ENCODE data around the gene SRM.
"Not testable (repeated sequence)": the region's sequence is repeated elsewhere in the genome, so short reads cannot be mapped to it uniquely, and the experiment has no call there.

Gene SRM

GRCh38 chr1:11063937-11064537 is 4.2 kb upstream of the SRM start:
- DNase-seq, result peak; percentile 70

GRCh38 chr1:11062965-11063401 is 3.2 kb upstream of the SRM start:
- peak; percentile 39 for DNase-seq

- DNase-seq, result peak; percentile 23
Measured at GRCh38 chr1:11061652-11062365, 2.0 kb upstream of the SRM start.

GRCh38 chr1:11059155-11059967 is 457 bp downstream of the SRM start:
- DNase-seq, result peak; percentile 61

DNA sequence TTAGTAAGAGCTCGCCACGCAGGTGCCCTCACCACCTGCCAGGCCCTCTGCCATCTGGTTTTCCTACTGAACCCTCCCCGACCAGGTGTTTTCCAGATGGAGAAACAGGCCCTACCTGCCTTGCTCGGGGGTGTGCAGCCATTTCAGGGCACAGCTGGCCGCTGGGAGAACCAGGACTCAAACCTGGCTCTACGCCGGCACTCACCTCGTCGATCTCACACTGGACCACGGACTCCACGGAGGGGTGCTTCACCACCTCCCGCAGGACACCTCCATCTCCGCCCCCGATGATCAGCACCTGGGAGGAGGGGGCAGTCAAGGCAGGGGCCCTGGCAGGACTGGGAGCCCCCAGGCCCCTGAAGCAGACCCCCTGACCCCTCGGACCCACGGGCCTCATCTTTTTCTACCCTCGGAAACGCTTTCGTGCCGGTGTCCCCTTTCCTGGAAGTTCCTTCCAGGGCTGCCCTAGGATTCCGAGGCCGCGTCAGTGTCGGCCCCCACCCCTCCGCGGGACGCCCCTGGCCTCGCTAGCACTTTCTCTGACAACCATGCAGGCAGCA is 1.1 kb downstream of the SRM start:
- DNase-seq, result no peak

DNA sequence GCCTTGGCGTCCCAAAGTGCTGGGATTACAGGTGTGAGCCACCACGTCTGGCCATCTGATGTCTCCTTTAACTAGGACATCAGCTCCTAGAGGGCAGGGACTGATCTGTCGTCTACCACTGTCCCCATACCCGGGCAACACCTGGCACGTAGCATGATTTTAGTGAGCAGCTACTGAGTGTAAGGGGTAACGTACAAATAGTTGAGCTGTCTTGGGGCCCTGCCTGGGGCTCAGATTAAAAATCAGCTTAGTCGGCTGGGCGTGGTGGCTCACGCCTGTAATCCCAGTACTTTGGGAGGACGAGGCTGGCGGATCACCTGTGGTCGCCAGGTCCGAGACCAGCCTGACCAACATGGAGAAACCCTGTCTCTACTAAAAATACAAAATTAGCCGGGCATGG is 1.8 kb downstream of the SRM start:
- DNase-seq, result no peak

DNA sequence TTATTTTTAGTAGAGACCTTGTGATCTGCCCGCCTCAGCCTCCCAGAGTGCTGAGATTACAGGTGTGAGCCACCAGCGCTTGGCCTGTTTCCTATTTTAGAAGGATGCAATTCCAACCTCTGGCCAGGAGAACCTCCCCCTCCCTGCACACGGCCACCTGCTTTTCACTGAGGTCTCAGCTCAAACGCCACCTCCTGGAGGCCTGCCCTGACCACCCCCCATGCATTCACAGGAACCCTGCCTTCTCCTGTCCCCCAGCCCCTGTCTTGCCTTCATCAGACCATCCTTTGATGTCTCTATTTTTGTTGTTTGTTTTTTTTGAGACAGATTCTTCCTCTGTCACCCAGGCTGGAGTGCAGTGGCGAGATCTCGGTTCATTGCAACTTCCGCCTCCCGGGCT is 2.3 kb downstream of the SRM start:
- no peak for DNase-seq

- no peak for DNase-seq
Measured at GRCh38 chr1:11056504-11056903, 3.3 kb downstream of the SRM start.

GRCh38 chr1:11055676-11056075 is 4.1 kb downstream of the SRM start:
- no peak for DNase-seq

- no peak for DNase-seq
Measured at GRCh38 chr1:11054666-11055065, 5.2 kb downstream of the SRM start.

DNA sequence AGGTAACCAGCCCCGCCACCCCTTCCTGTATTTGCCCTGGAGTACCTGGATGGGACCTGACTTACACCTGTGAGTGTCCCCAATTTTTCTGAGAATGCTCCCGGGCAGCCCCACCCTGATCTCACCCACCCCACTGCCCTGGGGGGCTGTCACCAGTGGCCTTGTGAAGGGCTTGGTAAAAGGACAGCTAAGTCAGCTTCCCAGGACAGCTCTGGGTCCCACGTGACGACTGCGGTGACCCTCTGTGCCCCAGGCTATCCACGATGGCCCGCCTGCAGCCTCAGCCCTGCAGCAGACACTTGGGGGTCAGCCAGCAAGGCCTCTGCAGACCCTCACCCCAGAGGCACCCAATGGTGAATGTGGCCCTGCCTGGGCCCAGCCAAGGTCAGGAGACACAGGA is 5.6 kb downstream of the SRM start:
- no peak for DNase-seq

DNA sequence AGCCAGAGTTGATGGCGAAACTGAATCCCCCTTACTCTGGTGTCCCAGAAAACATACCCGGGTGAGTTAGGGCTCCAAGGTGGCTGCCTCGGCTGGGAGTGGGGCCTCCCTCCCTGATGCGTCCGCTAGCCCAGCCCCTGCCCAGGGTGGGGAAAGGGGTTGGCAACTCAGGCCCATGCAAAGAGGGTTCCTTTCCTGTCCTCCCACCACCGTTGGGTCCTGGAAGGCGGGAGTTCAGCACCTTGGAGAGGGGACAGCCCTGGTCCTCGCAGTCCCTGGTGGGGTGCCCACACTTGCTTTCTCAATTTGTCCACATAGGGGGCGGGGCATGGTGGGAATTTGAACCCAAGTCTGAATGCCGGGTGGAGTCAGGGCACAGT is 6.1 kb downstream of the SRM start:
- peak; percentile 69 for DNase-seq

GRCh38 chr1:11052839-11053757 is 6.7 kb downstream of the SRM start:
- DNase-seq, result peak; percentile 68

DNA sequence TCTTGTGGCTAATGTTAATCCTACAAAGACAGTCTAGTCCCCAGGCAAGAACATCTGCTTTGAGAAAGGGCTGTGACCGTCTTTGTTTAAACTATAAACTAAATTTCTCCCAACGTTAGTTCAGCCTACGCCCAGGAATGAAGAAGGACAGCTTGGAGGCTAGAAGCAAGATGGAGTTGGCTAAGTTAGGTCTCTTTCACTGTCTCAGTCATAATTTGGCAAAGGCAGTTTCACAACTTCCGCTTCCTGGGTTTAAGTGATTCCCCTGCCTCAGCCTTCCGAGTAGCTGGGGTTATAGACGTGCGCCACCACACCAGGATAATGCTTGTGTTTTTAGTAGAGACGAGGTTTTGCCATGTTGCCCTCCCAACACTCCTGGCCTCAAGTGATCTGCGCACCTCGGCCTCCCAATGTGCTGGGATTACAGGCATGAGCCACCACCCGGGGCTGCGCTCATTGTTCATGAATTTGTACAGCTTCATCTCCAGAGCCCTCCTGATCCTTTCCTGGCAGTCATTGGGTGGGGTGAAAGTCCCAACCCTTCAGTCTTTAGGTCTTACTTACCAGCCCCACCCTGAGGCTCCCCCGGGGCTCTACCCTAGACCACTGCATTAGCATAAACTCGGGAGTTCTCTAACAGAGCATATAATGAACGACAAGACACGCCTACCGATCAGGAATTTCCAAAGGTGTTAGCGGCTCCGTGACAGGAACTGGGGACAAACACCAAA is 7.9 kb downstream of the SRM start:
- DNase-seq, result peak; percentile 41

DNA sequence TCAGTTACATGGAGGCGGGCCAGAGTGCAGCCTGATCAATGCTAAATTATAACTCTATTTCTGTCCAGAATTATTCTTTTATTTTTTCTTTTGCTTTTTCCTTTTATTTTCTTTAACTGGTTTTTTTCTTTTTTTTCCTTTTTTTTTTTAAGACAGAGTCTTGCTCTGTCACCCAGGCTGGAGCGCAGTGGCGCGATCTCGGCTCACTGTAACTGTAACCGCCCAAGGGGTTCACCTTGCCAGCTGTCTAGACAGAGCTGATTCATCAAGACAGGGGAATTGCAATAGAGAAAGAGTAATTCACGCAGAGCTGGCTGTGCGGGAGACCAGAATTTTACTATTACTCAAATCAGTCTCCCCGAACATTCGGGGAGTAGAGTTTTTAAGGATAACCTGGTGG is 8.7 kb downstream of the SRM start:
- not testable (repeated sequence) for DNase-seq

DNA sequence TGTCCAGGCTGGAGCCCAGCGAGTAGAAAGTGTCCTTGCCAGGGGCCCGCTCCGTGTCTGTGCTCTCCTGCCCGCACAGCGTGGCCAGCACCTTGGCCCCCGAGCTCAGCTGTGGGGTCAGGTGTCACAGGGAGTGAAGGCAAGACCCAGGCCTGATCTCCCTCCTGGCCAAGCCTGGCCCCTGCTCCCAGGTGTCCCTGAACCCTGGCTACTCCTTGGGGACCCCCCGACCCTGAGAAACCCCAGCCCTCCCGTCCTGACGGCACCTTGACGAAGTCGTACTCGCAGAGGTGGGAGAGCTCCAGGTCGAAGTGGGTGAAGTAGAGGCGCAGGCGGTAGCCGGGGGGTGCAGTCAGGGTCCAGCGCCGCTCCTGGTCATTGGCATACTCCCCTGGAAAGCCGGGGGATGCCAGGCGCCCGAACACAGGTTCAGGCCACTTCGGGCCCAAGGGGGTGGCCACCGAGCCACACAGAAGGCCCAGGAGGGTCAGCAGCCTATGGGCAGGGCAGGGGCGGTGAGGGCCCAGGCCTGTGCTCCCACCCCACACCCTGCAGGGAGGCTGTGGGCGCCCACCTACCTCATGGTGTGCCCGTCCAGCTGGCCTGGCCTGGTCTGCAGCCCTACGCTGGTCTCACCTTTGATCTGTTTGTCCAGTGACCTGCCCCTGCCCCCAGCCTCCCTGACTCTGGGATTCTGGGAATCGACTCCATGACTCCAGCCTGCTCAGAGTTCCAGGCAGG is 13.0 kb downstream of the SRM start, which contains the start of gene MASP2:
MASP2 (minus strand) TSS at position 615 of the 741 bp plus-strand sequence; CDS start at position 583, 32 bp downstream.
- no peak for DNase-seq

DNA sequence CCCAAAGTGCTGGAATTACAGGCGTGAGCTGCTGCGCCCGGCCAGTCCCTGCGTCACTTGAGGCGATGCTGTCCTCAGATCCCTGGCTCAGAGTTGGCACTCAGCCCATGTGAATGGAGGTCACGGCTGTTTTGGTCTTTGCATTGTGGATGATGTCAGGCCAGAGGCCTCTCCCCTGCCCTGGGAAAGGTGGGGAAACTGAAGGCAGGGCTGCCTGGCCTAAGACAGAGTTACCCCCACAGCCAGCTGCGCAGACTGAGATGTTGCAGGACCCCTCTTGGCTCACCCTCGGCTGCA is 13.6 kb downstream of the SRM start:
- no peak for DNase-seq

- DNase-seq, result peak; percentile 14
Measured at GRCh38 chr1:11045428-11046269, 14.2 kb downstream of the SRM start.

DNA sequence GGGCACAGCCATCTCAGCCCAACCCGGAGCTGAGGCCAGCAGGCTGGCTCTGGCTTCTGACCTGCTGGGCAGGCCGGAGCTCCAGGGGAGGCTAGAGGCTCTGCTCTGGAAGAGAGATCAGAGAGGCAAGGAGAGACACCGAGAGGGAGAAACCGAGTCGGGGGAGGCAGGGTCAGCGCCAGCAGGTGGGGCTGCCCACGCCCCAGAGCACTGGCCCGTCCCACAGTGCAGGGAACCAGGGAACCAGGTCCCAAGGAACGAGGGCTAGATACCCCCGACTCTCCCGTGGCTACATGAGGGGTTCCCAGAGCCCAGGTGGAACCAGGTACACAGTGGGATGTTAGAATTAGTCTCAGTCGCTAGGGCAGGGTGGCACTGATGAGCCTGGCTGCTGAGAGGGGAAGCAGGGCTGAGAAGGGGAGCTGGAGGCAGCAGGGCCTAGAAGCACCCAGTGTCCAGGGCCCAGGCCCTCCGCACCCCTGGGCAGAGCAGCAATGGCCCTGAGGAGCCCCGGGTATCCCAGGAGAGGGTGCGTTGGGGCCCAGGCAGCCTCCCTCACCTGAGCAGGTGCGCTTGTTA is 14.9 kb downstream of the SRM start:
- no peak for DNase-seq

All from hematopoietic multipotent progenitor cell treated with erythropoietin and hydrocortisone succinate and interleukin-3 and kit ligand, for 4 days (in vitro differentiated cells).